Measurements from ENCODE around the gene SPATC1L. TPM values are rescaled to one million over a fixed set of nuclear protein-coding genes. Genes with fewer than 3 reads are reported as not detected.
"Not testable (repeated sequence)": the region's sequence is repeated elsewhere in the genome, so short reads cannot be mapped to it uniquely, and the experiment has no call there.

SPATC1L gene
- total RNA-seq, 1 donor from 2014 or later, result 27.5 TPM

GRCh38 chr21:46150073-46150472 is 34.2 kb downstream of the SPATC1L start:
- H3K36me3 Mint-ChIP-seq (ENCODE audit: low read depth), result no peaks in the 10 kb centered on the region
- DNase-seq (ENCODE audit: low read depth, low spot score), result no peak

GRCh38 chr21:46149205-46149901 is 34.9 kb downstream of the SPATC1L start:
- no peaks in the 10 kb centered on the region for H3K36me3 Mint-ChIP-seq (ENCODE audit: low read depth)
- H3K9me3 Mint-ChIP-seq, result no peaks in the 10 kb centered on the region
- peaks cover 10% of the 10 kb centered on the region for H3K4me1 Mint-ChIP-seq
- peaks cover 3% of the 10 kb centered on the region for H3K27me3 Mint-ChIP-seq (ENCODE audit: low read depth)
- H3K27ac Mint-ChIP-seq (ENCODE audit: unreplicated experiment), result no peak overlapping the region
- DNase-seq (ENCODE audit: low read depth, low spot score), result no peak
- peak overlapping the region; percentile 36 for H3K4me3 Mint-ChIP-seq
- no peak for TF ChIP-seq CTCF (conservative IDR thresholded peaks at IDR 0.05)

More at GRCh38 chr21:46150073-46150472, 34.2 kb downstream of the SPATC1L start:
- no peak overlapping the region for H3K4me3 Mint-ChIP-seq
- H3K4me1 Mint-ChIP-seq, result peaks cover 10% of the 10 kb centered on the region
- no peaks in the 10 kb centered on the region for H3K9me3 Mint-ChIP-seq
- no peak overlapping the region for H3K27ac Mint-ChIP-seq (ENCODE audit: unreplicated experiment)
- peaks cover 3% of the 10 kb centered on the region for H3K27me3 Mint-ChIP-seq (ENCODE audit: low read depth)
- TF ChIP-seq CTCF (conservative IDR thresholded peaks at IDR 0.05), result no peak

GRCh38 chr21:46148106-46148505 is 36.2 kb downstream of the SPATC1L start:
- H3K4me3 Mint-ChIP-seq, result no peak overlapping the region
- DNase-seq (ENCODE audit: low read depth, low spot score), result no peak
- peaks cover 10% of the 10 kb centered on the region for H3K27me3 Mint-ChIP-seq (ENCODE audit: low read depth)
- no peaks in the 10 kb centered on the region for H3K9me3 Mint-ChIP-seq
- H3K4me1 Mint-ChIP-seq, result peaks cover 19% of the 10 kb centered on the region
- no peaks in the 10 kb centered on the region for H3K36me3 Mint-ChIP-seq (ENCODE audit: low read depth)
- no peak for TF ChIP-seq CTCF (conservative IDR thresholded peaks at IDR 0.05)
- H3K27ac Mint-ChIP-seq (ENCODE audit: unreplicated experiment), result no peak overlapping the region

GRCh38 chr21:46147429-46147828 is 36.8 kb downstream of the SPATC1L start:
- H3K27ac Mint-ChIP-seq (ENCODE audit: unreplicated experiment); H3K4me3 Mint-ChIP-seq: not testable (repeated sequence)
- TF ChIP-seq CTCF (conservative IDR thresholded peaks at IDR 0.05), result peak; percentile 64

GRCh38 chr21:46146856-46147255 is 37.4 kb downstream of the SPATC1L start:
- Mint-ChIP-seq H3K4me3 (peak overlapping the region; percentile 22), H3K27ac (ENCODE audit: unreplicated experiment) (no peak overlapping the region), H3K4me1 (peaks cover 19% of the 10 kb centered on the region), H3K9me3 (no peaks in the 10 kb centered on the region), H3K27me3 (ENCODE audit: low read depth) (peaks cover 22% of the 10 kb centered on the region), H3K36me3 (ENCODE audit: low read depth) (no peaks in the 10 kb centered on the region)
- no peak for DNase-seq (ENCODE audit: low read depth, low spot score)
- no peak for TF ChIP-seq CTCF (conservative IDR thresholded peaks at IDR 0.05)

More at GRCh38 chr21:46147429-46147828, 36.8 kb downstream of the SPATC1L start:
- peaks cover 16% of the 10 kb centered on the region for H3K27me3 Mint-ChIP-seq (ENCODE audit: low read depth)
- not testable (repeated sequence) for DNase-seq (ENCODE audit: low read depth, low spot score); H3K36me3 Mint-ChIP-seq (ENCODE audit: low read depth); H3K9me3 Mint-ChIP-seq
- H3K4me1 Mint-ChIP-seq, result peaks cover 19% of the 10 kb centered on the region
